Tibial artery (tissue), 4 donors: ENCODE data around the gene ZBTB25.

Experiments used
- DNase-seq, 2 donors: peaks; one replicate each; pipeline ENCODE4 v3.0.0-alpha.2; 2019
- H3K27ac ChIP-seq, 2 donors: fragments of 200-600 bp; sonication (generic) in 1 of 2; 1 replicate in 1 of 2; 2 replicates in 1 of 2; pipeline ENCODE4 v1.5.1; 2018 to 2019; ENCODE audit warnings: mild to moderate bottlenecking in 1 of 2
- H3K27me3 ChIP-seq, 2 donors: fragments of 200-600 bp; sonication (generic) in 1 of 2; one replicate each; pipeline versions ENCODE4 v1.5.1 to v1.6.0; 2016 to 2019
- H3K36me3 ChIP-seq, 3 donors: fragments of 200-600 bp; sonication (generic) in 2 of 3; one replicate each; pipeline ENCODE4 v1.5.1; 2016 to 2019; ENCODE audit warnings: mild to moderate bottlenecking in 2 of 3
- H3K4me1 ChIP-seq, 4 donors: fragments of 200-600 bp; sonication (generic) in 2 of 4; 1 replicate in 3 of 4; 2 replicates in 1 of 4; pipeline ENCODE4 v1.5.1; 2016 to 2019
- H3K4me3 ChIP-seq, 2 donors: fragments of 200-600 bp; sonication (generic) in 1 of 2; 1 replicate in 1 of 2; 2 replicates in 1 of 2; pipeline ENCODE4 v1.5.1; 2018 to 2019; ENCODE audit warnings: mild to moderate bottlenecking in 2 of 2
- H3K9me3 ChIP-seq, 3 donors: fragments of 200-600 bp; sonication (generic) in 1 of 3; one replicate each; pipeline ENCODE4 v1.5.1; 2016 to 2019
- CTCF ChIP-seq, 2 experiments: fragments of 200-600 bp in 1 of 2; fragments of 450-650 bp in 1 of 2; IDR thresholded peaks; one replicate each; pipeline ENCODE4 v1.5.1; 2017 to 2019; ENCODE audit warnings: antibody characterized with exemption in 2 of 2, mild to moderate bottlenecking in 1 of 2, moderate library complexity in 1 of 2
- intact Hi-C: fragments of 100-400 bp; cut with DNase I; formaldehyde crosslinking; loops from one replicate; pipeline ENCODE4 v1.15.0; 2023; ENCODE audit warnings: low total_unique reads

ZBTB25 gene

GRCh38 chr14:64434528-64434927, 69.1 kb downstream of the ZBTB25 start:
- no peak for TF ChIP-seq CTCF (IDR thresholded peaks at IDR 0.05)
- H3K9me3 ChIP-seq: no peaks in the 10 kb centered on the region
- H3K4me1 ChIP-seq: peaks cover 0 to 25% (median 8%) of the 10 kb centered on the region in 4 donors
- H3K36me3 ChIP-seq: peaks cover 47 to 71% (median 48%) of the 10 kb centered on the region in 3 donors
- intact Hi-C loops: loop anchor here (5.0 kb wide), 1 partner anchor 43 kb away; no protein-coding TSS in a partner anchor
- no peaks in the 10 kb centered on the region for H3K27me3 ChIP-seq
- DNase-seq: no peak
- no peak overlapping the region for H3K27ac ChIP-seq
- H3K4me3 ChIP-seq: no peak overlapping the region

GRCh38 chr14:64423987-64424386, 79.7 kb downstream of the ZBTB25 start:
- intact Hi-C loops: no loop called here
- Histone ChIP-seq H3K9me3 (no peaks in the 10 kb centered on the region), H3K4me3 (no peak overlapping the region)

GRCh38 chr14:64422756-64423155, 80.9 kb downstream of the ZBTB25 start:
- H3K9me3 ChIP-seq: no peaks in the 10 kb centered on the region
- TF ChIP-seq CTCF (IDR thresholded peaks at IDR 0.05): no peak
- intact Hi-C loops: no loop called here
- H3K4me1 ChIP-seq: no peaks in the 10 kb centered on the region
- H3K27me3 ChIP-seq: no peaks in the 10 kb centered on the region
- H3K36me3 ChIP-seq: peaks cover 66 to 99% (median 67%) of the 10 kb centered on the region in 3 donors
- no peak overlapping the region for H3K27ac ChIP-seq
- no peak for DNase-seq
- H3K4me3 ChIP-seq: no peak overlapping the region

More at GRCh38 chr14:64423987-64424386, 79.7 kb downstream of the ZBTB25 start:
- no peak for TF ChIP-seq CTCF (IDR thresholded peaks at IDR 0.05)
- no peaks in the 10 kb centered on the region for H3K4me1 ChIP-seq
- no peak overlapping the region for H3K27ac ChIP-seq
- no peak for DNase-seq
- no peaks in the 10 kb centered on the region for H3K27me3 ChIP-seq
- peaks cover 64 to 100% (median 64%) of the 10 kb centered on the region in 3 donors for H3K36me3 ChIP-seq

- peaks cover 64 to 99% (median 65%) of the 10 kb centered on the region in 3 donors for H3K36me3 ChIP-seq
- H3K9me3 ChIP-seq: no peaks in the 10 kb centered on the region
- no peaks in the 10 kb centered on the region for H3K4me1 ChIP-seq
- intact Hi-C loops: no loop called here
- no peak overlapping the region for H3K4me3 ChIP-seq
- H3K27me3 ChIP-seq: no peaks in the 10 kb centered on the region
- H3K27ac ChIP-seq: no peak overlapping the region
- no peak for TF ChIP-seq CTCF (IDR thresholded peaks at IDR 0.05)
- DNase-seq: no peak
Observed at GRCh38 chr14:64422005-64422404, 81.6 kb downstream of the ZBTB25 start.

- intact Hi-C loops: no loop called here
- no peak overlapping the region for H3K4me3 ChIP-seq
- no peak for DNase-seq
- H3K27ac ChIP-seq: no peak overlapping the region
- no peaks in the 10 kb centered on the region for H3K4me1 ChIP-seq
- TF ChIP-seq CTCF (IDR thresholded peaks at IDR 0.05): no peak
- H3K36me3 ChIP-seq: peaks cover 64 to 99% (median 64%) of the 10 kb centered on the region in 3 donors
- H3K27me3 ChIP-seq: no peaks in the 10 kb centered on the region
- H3K9me3 ChIP-seq: no peaks in the 10 kb centered on the region
Observed at GRCh38 chr14:64421166-64421565, 82.5 kb downstream of the ZBTB25 start.

GRCh38 chr14:64419003-64419402, 84.6 kb downstream of the ZBTB25 start:
- intact Hi-C loops: no loop called here
- no peaks in the 10 kb centered on the region for H3K4me1 ChIP-seq
- H3K36me3 ChIP-seq: peaks cover 56 to 95% (median 64%) of the 10 kb centered on the region in 3 donors
- no peak overlapping the region for H3K4me3 ChIP-seq
- no peak for DNase-seq
- H3K9me3 ChIP-seq: no peaks in the 10 kb centered on the region
- TF ChIP-seq CTCF (IDR thresholded peaks at IDR 0.05): no peak
- no peaks in the 10 kb centered on the region for H3K27me3 ChIP-seq
- H3K27ac ChIP-seq: no peak overlapping the region
